Kidney capillary endothelial cell (primary cell): Measurements from ENCODE around the gene PACRGL.

Source experiments
- DNase-seq: peaks from one replicate; pipeline ENCODE4 v3.0.0-alpha.2; 2018; ENCODE audit warnings: low spot score

The PACRGL gene

DNA sequence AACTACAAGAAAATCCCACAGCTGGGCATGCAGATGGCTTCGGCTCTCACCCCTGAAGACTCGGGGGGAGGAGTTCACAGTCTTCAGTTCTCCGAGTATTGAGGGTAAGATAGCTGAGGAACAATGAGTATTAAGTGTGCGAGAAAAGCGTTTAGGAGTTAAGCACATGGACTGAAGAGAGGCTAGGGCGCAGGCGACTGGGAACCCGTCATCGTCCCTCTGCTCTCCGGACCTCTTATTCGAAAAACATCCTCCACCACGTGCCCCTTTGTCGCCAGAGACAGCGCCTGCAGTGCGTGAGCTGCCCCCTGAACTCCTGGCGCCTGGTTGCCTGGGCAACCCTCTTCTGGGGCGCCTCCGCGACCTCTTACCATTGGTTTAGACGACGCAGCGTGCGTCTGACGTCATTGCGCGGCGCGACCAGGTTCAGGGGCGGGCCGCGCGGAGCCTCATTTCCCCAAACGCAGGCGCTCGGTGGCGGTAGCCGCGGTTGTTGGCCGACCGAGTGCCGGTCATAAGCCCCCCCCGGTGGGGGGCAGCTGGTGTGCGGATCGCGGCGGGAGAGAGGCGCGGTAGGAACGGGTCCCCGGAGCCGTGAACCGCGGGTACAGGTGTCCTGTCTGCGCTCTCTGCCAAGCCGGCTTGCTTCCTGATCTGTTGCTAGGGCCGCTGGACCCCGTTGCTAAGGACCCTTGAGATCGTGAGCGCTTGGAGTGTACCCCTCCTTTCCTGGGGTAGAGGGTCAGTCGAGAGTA, at the start of gene PACRGL:
Gene PACRGL (plus strand): TSS at position 452 of the 755 bp plus-strand sequence. CDS start 4,024 bp downstream, outside the sequence.
- peak; percentile 93 for DNase-seq

DNA sequence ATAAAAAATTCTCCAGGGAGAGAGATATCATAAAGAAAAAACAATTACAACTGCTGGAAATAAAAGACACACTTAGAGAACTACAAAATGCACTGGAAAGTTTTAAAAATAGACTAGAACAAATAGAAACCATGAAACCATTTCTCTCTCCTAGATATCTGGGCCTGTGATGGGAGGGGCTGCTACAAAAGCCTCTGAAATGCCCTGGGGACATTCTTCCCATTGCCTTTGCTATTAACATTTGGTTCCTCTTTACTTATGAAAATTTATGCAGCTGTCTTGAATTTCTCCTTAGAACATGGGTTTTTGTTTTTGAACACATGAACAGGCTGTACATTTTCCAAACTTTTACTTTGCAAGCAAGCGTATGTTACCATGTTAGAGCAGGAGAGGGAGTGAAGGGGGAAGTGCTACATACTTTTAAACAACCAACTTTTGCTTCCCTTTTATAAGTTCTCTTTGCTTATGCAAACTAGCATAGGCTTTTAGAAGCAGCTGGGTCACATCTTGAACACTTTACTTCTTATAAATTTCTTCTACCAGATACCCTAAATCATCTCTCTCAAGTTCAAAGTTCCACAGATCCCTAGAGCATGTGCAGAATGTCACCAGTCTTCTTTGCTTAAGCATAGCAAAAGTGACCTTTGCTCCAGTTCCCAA, 47.9 kb upstream of the PACRGL start:
- no peak for DNase-seq

DNA sequence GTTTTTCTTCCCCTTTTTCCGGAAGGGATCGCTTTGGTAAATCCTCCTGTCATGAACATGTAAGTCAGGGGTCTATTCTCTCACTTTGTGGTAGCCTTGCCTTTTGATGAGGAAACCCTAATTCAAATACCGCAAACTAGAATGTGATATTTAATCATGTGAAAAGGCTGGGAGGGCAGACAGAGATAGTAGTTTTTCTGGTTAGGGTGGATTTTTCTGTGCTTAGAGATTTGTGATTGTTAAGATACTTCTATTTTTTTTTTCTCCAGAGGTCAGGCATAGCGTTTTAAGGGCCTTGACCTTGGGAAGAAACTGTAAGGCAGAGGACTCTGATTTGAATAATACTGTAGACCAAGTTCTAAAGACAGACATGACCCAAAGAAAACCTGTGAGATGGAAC, 41.8 kb upstream of the PACRGL start:
- DNase-seq = no peak

DNA sequence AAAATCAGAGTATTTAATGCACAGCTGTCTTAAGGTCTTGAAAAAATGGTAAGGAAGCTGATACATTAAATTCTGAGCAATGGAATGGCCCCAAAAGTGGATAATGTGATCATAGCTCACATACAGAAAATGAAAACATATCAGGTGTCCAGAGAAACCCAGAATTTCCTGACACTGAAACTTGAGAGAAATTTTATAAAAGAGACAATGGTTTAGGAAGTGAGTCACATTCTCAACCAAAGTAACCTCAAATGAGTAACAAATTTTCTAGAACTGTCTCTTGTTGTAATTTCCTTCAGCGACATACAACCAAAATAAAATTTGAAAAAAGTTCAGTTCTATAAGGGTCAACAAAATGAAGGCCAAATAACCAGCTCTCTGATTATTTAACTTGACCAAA, 37.4 kb upstream of the PACRGL start:
- peak; percentile 71 for DNase-seq

DNA sequence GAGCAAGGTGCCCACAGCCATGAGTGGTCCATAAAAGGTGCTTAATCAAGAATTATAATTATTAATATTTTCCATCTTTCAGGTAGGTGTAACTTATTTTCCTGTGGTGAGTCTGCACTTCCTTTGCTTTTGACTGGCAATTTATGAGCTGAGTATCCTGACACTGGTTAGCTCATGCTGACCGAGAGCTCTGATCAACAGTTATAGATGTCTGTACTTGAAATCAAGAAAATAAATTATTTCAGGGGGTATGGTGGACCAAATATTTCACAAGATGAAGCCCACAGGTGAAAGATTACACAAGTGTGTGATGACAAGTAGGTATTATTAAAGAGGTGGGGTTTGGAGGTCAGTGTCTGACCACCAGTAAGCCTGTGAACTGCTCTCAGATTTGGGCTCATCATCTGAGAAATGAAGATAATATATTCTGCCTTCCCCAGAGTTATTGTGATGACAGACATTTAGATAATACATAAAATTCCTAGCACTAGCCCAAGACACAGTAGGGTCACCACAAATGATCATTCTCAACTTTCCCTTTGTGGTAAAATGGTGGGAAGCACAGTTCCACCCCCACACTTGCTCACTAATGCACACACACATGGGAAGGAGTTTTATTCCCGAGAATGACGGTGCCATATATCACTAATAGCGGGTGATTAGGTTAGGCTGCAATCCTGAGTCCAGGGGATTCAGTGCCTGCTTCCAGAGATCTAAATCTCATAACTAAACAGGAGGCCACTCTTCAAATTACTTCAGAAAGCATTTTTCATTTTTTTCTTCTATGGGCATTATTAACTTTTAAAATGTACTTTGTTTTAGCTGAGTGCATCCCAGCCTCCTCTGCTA, 34.0 kb upstream of the PACRGL start:
- DNase-seq = no peak

DNA sequence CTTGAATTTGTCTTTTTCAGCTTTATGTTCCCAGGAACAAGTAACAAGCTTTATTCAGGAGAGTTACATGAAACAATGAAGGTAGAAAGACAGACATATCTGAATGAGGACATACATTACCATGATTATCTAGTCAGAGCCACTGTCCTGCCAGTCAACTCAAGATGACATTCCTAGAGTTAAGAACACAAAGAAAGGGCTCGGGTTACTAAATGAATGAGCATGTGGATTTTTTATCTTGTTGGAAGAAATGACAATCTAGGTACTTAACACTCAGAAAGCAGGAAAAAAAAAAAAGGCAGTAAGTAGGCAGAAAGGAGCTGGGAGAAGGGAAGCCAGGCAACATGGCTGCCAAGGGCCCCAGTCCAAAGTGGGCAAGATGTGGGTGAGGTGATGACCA, 28.0 kb upstream of the PACRGL start:
- DNase-seq = no peak

DNA sequence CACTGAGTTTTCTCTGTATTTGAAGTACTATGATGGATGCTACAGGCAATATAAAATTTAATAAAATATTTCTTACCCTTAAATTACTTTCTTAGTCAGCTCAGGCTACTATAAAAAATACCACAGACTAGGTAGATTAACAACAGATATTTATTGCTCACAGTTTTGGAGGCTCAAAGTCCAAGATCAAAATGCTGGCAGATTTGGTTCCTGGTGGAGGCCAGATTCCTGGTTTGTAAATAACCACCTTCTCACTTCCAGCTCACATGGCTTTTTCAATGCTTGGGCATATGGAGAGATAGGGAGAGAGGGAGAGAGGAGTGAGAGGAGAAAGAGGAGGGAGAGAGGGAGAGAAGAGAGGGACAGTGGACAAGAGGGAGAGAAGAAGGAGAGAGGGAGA, 24.5 kb upstream of the PACRGL start:
- DNase-seq = no peak

DNA sequence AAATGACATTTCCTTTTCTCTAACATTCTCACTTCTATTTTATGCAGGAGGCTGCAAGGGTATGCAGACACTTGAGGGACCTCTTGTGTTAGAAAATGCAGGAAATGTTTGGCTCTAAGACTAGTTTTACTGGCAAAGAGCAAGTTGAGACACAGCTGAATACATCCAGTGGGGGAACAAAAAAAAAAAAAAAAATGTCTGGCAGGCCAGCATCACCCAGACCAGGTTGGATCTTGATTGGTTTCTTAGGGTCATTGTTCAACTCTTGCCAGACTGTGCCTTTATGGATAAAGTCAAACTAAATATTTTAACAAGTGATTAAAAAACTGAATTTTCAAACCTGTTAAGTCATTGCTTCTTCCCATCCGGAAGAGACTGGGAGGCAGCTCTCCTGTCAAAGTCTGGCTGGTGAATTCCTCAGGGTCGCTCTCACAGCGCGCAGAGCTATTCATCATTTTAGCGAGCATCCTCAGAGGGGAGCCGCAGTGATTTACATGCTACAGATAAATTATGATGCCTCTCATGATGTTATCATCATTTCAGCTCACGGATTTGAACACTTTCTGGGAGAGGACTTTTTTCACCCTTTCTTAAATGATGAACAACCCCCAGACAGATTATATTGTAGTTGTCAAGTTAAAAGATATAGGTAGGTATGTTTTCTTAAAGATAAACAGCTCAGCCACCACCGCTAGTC, 23.6 kb upstream of the PACRGL start:
- DNase-seq = no peak

DNA sequence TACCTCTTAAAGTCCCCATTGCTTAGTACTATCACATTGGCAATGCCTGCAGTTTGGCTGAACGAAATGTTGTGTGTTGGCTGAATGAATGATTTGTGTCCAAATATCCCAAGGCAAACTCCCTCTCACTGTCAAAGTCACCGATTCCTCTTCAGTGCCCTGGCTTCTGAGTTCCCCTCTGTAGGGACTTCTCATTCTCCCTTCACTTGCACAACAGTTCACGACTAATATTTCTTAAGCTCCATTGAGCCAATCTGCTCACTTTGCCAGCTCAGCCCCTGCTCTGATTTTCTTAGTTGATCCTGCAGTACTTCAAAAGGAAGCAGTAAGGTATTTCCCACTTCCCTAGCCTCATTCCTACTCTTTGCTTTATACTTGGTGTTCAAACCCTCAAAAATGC, 21.9 kb upstream of the PACRGL start:
- no peak for DNase-seq

DNA sequence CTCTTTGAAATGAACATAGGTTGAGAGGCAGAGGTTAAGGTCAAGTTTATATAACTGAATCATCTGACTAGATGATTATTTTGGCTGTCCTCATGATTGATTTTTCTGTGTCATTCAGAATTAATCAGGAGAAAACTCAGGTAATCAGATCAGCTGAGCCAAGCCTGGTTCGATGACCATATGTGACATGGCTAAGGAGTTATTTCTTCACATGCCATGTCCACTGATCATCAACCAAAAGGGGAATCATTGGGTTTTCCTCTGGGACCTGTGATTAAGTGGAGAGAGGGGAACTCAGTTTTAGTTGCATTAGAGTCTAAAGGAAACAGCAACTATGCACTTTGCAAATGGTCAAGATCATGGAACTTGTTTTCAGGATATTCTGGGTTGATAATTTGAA, 20.3 kb upstream of the PACRGL start:
- DNase-seq = no peak

DNA sequence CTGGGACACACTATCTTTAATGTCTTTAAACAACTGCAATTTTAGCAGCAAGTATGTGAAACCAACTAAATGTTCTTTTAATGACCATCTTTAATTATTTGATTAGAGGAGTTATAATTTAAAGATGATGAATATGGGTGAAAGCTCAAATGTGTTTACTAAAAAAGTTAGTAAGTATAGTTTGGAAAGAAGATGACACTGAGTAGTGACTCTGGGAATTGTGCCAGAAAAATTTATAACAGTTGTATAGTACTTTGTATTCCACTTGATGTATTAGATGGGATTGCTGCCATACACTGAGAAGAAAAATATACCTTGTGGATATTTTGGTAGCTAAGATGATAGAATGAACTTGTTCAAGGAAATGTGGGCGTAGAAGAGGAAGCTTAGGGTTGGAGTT, 19.5 kb upstream of the PACRGL start:
- no peak for DNase-seq

DNA sequence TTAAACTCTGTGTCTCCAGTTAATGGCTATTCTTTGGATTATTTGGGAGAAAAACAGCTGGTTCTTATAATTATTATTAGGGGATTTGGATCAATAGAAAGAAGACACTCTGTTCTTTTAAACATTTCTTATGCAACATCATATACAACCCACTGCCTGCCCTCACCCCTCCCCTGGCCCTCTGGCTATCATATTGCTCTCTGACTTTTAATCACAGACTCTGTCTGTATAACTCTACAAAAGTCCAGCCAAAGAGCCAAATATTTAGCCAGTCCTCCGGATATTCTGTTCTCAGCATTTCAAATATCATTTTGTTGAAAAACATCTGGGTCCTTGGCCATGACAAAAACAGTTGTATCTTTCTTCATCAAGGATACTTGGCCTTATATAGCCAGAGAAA, 19.0 kb upstream of the PACRGL start:
- DNase-seq = no peak

DNA sequence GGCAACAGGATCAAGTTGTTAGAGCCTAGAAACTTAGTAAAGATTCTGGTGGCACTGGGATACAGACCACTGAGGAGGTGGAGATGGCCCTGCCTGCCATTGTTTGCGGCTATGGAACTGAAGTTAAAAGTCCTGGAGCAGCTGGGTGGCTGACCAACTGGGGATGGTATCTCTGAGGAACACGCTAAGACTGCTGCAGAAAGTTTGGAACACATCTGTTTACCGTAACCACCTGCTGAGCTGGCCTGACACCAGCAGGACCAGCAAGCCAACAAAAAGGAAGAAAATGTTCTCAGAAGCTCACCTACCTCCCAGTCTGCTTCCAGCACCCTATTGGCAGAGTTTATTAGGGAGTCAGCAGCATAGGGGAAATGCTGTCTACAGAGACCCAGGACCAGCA, 17.4 kb upstream of the PACRGL start:
- DNase-seq = no peak

DNA sequence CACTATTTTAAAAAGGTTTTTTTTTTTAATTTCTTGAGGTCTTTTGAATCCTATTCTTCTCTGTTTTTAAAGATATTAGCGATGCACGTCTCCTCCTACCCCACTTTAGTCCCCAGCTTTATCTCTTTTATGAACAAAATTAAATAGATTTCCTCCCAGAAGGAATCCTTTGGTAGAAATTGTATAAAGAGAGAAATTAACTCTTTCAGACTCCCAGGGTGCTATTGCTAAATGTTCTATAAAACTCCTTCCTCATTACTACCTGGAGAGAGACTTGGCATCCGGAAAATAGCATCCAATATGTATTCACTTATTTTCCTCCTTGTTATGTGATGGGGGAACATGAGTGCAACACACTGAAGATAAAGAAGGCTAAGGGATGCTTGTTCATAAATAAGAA, 16.5 kb upstream of the PACRGL start:
- DNase-seq = no peak

DNA sequence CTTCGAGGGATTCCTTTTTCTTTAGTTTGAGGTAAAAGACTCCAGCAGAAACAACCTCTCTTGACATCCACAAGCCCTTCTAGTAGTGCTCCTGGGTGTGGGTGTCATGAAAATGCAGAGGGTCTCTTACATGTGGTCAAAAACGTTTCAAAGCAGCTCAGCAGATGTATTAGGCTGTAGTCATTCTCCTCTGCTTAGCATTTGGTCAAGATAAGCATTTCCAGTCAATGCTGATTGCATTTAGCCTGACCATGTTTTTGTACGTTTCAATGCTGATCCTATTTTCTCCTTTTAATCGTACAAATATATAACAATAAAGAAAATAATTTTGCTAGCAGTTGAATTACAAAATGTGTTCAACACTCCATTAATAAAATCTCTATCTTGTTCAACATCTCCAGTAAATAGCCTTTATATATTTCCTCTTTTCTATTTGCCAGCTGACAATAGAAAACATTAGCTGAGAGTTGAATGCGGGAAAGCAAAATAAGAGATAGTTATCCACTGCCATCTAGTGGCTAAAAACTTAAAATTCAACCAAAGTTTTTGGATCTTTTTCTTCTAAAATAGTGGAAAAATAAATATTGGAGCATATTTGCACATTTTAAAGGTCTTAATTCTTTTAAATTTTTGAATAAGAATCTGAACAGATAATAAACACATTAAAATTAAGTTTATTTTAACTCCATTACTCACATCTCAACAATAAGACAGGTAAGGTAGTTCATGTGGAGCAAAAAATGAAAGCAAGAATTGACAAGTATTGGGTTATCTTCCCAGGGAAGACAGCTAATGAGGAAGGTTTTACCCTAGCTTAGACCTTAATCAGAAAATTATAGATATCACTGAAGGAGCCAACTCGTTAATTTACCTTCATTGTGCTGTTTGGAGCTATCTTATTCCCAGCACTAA, 15.2 kb upstream of the PACRGL start:
- peak; percentile 50 for DNase-seq

DNA sequence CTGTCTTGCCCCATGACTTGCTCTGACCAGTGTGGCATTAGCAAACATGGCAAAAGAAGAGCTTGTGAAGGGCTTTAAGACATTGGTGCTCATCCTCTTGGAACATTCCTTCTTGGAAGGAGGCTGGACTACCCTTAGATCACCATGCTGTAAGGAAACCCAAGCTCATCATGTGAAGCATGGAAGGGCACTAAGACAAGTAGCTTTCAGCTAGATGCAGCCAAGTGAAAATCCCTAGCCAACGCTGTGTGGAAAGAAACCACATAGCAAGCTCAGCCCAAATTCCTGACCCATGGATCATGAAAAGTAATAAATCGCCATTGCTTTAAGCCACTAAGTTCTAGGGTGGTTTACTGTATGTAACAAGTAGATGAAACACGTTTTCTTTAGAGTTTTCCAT, 12.4 kb upstream of the PACRGL start:
- no peak for DNase-seq

DNA sequence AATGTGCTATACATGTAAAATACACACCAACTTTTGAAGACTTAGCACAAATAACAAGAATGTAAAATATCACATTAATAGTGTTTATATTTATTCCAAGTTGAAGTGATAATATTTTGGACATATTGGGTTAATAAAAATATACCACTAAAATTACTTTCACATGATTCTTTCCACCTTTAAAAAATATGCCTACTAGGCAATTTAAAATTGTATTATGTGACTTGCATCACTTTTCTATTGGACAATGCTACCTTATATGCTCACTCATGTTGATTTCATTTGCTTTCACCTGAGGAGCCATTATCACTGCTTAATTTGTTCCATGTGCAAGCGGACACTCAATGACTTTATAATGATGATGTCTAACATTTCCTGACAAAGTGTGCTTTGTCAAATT, 3.4 kb upstream of the PACRGL start:
- no peak for DNase-seq

DNA sequence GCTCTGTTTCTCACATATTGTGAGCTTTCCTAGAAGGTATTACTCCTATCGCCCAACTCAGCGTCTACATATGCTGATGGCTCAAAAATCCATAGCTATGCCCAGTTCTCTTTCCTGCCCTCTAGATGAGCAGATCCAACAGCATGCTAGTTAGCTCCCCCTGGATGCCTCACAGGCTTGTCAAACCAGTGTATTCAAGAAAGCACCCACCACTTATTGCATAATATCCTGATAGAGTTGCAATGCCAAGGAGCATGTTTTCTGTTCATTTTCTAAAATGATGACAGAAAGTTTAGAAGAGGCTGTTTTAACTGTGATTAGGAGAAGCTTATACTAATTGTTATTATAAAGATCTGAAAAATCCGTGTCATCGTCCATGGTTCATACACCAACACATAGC, 1.9 kb upstream of the PACRGL start:
- DNase-seq = no peak

DNA sequence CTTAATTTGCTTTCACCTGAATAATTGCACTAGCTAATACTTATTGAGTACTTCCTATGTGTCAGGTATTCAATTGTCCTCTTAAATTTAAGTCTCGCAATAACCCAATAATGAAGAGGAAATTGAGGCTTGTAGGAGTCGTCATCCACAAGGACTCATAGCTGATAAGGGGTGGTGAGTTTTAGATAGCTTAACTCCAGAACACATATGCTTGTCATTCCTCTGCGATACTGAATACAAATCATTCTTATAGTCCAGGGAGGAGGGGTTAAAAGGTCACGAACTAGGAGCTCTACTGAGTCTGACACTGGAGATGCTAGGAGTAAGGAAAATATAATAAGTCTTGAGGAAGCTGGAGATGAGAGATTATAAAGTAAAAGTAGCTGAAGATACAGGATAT, 1.4 kb upstream of the PACRGL start:
- DNase-seq = no peak

DNA sequence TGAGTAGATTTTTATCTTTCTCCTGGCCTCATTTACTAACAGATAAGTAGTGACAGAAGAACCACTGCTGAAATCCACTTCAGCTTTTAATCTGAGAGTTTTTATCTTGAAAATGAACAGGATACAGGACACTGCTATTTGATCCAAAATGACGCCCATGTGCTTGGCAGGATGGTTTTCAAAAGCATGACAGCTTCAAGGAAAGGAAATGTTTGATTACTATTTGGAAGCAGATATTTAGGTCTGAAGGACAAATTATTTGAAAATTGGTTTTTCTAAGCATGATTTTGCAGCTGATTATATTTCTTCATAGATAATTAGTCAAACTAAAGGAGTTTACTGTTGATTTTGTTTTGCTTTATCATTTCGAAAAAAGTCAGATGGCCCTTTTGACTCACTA, 11.1 kb downstream of the PACRGL start:
- DNase-seq = no peak

DNA sequence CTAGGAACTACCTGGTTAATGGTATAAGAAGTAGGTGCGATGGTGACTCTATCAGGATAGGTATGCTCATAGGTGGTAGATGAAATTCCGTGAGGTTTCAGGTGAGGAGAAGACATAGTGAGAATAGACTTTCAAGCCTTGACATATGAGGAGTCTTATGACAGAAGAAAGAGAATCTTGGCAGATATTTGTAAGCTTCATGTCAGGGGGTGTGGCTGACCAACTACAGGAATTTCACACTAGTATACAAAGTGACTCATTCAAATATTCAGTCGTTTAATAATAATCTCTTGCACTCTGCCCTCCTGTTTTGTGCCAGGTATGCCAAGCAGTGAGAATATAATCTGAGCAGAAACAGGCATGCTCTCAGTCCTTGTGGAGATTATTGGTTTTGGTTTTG, 22.8 kb downstream of the PACRGL start:
- no peak for DNase-seq
